Type B pancreatic cell (in vitro differentiated cells): ENCODE data around the gene LRRC51. TPM values are rescaled to one million over a fixed set of nuclear protein-coding genes. Genes with fewer than 3 reads are reported as not detected.

Experiments
- DNase-seq: peaks from one replicate; pipeline ENCODE4 v3.0.0; 2021; ENCODE audit warnings: mixed read lengths; ENCODE audit not compliant: unreplicated experiment; ENCODE audit errors: extremely low spot score
- H3K27ac Mint-ChIP-seq: 2 replicates; pipeline ENCODE4 v1.8.0; 2021; ENCODE audit warnings: mild to moderate bottlenecking, mixed read lengths
- H3K27me3 Mint-ChIP-seq: 2 replicates; pipeline ENCODE4 v1.8.0; 2021; ENCODE audit warnings: mixed read lengths
- H3K36me3 Mint-ChIP-seq: 2 replicates; pipeline ENCODE4 v1.8.0; 2021; ENCODE audit warnings: mixed read lengths
- H3K4me1 Mint-ChIP-seq: one replicate; pipeline ENCODE4 v1.8.0; 2021; ENCODE audit warnings: mixed read lengths; ENCODE audit not compliant: unreplicated experiment
- H3K4me3 Mint-ChIP-seq: 2 replicates; pipeline ENCODE4 v1.8.0; 2021; ENCODE audit warnings: mild to moderate bottlenecking, mixed read lengths
- H3K9me3 Mint-ChIP-seq: 2 replicates; pipeline ENCODE4 v1.8.0; 2021; ENCODE audit warnings: mixed read lengths
- CTCF ChIP-seq: fragments of 200-600 bp; sonication (generic); conservative IDR thresholded peaks from 2 replicates; pipeline ENCODE4 v1.5.0; 2021; ENCODE audit warnings: antibody characterized with exemption, mild to moderate bottlenecking
- total RNA-seq: library from RNA; stranded (reverse); gene quantifications from 2 replicates; pipeline ENCODE4 v1.2.1, GENCODE V29; 2021; ENCODE audit warnings: low replicate concordance

The LRRC51 gene
- total RNA-seq, 1 donor from 2014 or later: 14.7 TPM

GRCh38 chr11:72112978-72113808, 32.5 kb downstream of the LRRC51 start:
- Mint-ChIP-seq H3K36me3 (peaks cover 5% of the 10 kb centered on the region), H3K4me3 (peak overlapping the region; percentile 95), H3K27me3 (peaks cover 7% of the 10 kb centered on the region), H3K27ac (peak overlapping the region; percentile 100), H3K4me1 (peaks cover 12% of the 10 kb centered on the region), H3K9me3 (no peaks in the 10 kb centered on the region)
- TF ChIP-seq CTCF: no peak
- DNase-seq: no peak

GRCh38 chr11:72114570-72114969, 33.9 kb downstream of the LRRC51 start:
- H3K36me3 Mint-ChIP-seq: peaks cover 5% of the 10 kb centered on the region
- H3K4me3 Mint-ChIP-seq: no peak overlapping the region
- peak overlapping the region; percentile 12 for H3K27ac Mint-ChIP-seq
- DNase-seq: no peak
- H3K27me3 Mint-ChIP-seq: peaks cover 7% of the 10 kb centered on the region
- no peak for TF ChIP-seq CTCF
- peaks cover 21% of the 10 kb centered on the region for H3K4me1 Mint-ChIP-seq
- H3K9me3 Mint-ChIP-seq: no peaks in the 10 kb centered on the region

- Mint-ChIP-seq H3K36me3 (no peaks in the 10 kb centered on the region), H3K27me3 (peaks cover 7% of the 10 kb centered on the region), H3K9me3 (no peaks in the 10 kb centered on the region), H3K4me1 (peaks cover 21% of the 10 kb centered on the region), H3K4me3 (no peak overlapping the region), H3K27ac (peak overlapping the region; percentile 2)
- no peak for DNase-seq
- TF ChIP-seq CTCF: no peak
Observed at GRCh38 chr11:72116019-72116755, 35.5 kb downstream of the LRRC51 start.

GRCh38 chr11:72119198-72119597, 38.5 kb downstream of the LRRC51 start:
- H3K36me3 Mint-ChIP-seq: no peaks in the 10 kb centered on the region
- peaks cover 7% of the 10 kb centered on the region for H3K27me3 Mint-ChIP-seq
- no peak overlapping the region for H3K4me3 Mint-ChIP-seq
- H3K27ac Mint-ChIP-seq: no peak overlapping the region
- TF ChIP-seq CTCF: no peak
- H3K4me1 Mint-ChIP-seq: peaks cover 10% of the 10 kb centered on the region
- no peak for DNase-seq
- H3K9me3 Mint-ChIP-seq: no peaks in the 10 kb centered on the region

- Mint-ChIP-seq H3K36me3 (no peaks in the 10 kb centered on the region), H3K27ac (no peak overlapping the region), H3K27me3 (no peaks in the 10 kb centered on the region), H3K4me3 (no peak overlapping the region), H3K9me3 (no peaks in the 10 kb centered on the region), H3K4me1 (peaks cover 10% of the 10 kb centered on the region)
- TF ChIP-seq CTCF: no peak
- no peak for DNase-seq
Observed at GRCh38 chr11:72120930-72121329, 40.3 kb downstream of the LRRC51 start.
